SK-N-SH (cell line): ENCODE results near the gene PAQR5.

Source experiments
- POLR2AphosphoS5 ChIP-seq: IDR thresholded peaks from 2 replicates; pipeline ENCODE4 v1.6.1; 2012; ENCODE audit warnings: low read depth, low read length
- RAD21 ChIP-seq: IDR thresholded peaks from 2 replicates; pipeline ENCODE4 v1.6.1; 2012; ENCODE audit warnings: mild to moderate bottlenecking, low read length
- TF ChIP-seq, protein P1 (sequence below): fragments of 200-600 bp; sonication (generic); IDR thresholded peaks from 2 replicates; pipeline ENCODE4 v1.6.1; 2017; ENCODE audit warnings: antibody characterized with exemption, mild to moderate bottlenecking, moderate library complexity
- TF ChIP-seq, protein P2 (sequence below): IDR thresholded peaks from 2 replicates; pipeline ENCODE4 v1.4.0; 2012; ENCODE audit warnings: low read depth, borderline replicate concordance
- TF ChIP-seq, protein P3 (sequence below): IDR thresholded peaks from 2 replicates; pipeline ENCODE4 v1.4.0; 2012; ENCODE audit warnings: low read depth, borderline replicate concordance

DNA sequence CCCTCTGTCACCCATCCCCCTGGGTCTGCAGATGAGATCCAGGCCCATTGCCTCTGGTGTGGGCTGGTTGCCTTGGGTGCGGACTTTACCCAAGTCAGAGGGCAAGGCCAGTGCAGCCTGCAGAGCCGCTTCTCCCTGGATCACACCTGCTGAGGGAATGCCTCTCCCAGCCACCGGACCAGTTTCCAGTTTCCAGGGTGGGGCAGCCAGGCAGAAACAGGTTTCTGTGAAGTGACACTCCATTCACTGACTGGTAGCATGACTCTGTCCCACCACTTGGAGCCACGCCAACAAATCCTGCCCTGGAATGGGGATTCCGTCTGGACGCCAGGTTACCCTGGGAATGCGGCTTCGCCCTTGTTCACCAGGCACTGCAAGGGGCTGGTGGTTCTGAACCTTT is 30.0 kb downstream of the PAQR5 start:
- TF ChIP-seq POLR2AphosphoS5 (no peak), RAD21 (no peak)
- TF ChIP-seq, protein P1, sequence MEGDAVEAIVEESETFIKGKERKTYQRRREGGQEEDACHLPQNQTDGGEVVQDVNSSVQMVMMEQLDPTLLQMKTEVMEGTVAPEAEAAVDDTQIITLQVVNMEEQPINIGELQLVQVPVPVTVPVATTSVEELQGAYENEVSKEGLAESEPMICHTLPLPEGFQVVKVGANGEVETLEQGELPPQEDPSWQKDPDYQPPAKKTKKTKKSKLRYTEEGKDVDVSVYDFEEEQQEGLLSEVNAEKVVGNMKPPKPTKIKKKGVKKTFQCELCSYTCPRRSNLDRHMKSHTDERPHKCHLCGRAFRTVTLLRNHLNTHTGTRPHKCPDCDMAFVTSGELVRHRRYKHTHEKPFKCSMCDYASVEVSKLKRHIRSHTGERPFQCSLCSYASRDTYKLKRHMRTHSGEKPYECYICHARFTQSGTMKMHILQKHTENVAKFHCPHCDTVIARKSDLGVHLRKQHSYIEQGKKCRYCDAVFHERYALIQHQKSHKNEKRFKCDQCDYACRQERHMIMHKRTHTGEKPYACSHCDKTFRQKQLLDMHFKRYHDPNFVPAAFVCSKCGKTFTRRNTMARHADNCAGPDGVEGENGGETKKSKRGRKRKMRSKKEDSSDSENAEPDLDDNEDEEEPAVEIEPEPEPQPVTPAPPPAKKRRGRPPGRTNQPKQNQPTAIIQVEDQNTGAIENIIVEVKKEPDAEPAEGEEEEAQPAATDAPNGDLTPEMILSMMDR, result no peak
- TF ChIP-seq, protein P2, sequence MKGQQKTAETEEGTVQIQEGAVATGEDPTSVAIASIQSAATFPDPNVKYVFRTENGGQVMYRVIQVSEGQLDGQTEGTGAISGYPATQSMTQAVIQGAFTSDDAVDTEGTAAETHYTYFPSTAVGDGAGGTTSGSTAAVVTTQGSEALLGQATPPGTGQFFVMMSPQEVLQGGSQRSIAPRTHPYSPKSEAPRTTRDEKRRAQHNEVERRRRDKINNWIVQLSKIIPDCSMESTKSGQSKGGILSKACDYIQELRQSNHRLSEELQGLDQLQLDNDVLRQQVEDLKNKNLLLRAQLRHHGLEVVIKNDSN, result no peak
- TF ChIP-seq, protein P3, sequence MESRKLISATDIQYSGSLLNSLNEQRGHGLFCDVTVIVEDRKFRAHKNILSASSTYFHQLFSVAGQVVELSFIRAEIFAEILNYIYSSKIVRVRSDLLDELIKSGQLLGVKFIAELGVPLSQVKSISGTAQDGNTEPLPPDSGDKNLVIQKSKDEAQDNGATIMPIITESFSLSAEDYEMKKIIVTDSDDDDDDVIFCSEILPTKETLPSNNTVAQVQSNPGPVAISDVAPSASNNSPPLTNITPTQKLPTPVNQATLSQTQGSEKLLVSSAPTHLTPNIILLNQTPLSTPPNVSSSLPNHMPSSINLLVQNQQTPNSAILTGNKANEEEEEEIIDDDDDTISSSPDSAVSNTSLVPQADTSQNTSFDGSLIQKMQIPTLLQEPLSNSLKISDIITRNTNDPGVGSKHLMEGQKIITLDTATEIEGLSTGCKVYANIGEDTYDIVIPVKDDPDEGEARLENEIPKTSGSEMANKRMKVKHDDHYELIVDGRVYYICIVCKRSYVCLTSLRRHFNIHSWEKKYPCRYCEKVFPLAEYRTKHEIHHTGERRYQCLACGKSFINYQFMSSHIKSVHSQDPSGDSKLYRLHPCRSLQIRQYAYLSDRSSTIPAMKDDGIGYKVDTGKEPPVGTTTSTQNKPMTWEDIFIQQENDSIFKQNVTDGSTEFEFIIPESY, result no peak
